DOHH2 (cell line): ENCODE data around the gene SAMHD1.

Source experiments
- H3F3A ChIP-seq: fragments of 200-600 bp; sonication (generic), shearing (Covaris generic); 2 replicates; pipeline ENCODE4 v1.6.0; 2016; ENCODE audit warnings: antibody characterized with exemption, mild to moderate bottlenecking; ENCODE audit not compliant: control insufficient read depth, insufficient read depth
- H3K27ac ChIP-seq: fragments of 200-600 bp; sonication (generic); 2 replicates; pipeline ENCODE4 v1.5.1; 2014; ENCODE audit warnings: low read depth, mild to moderate bottlenecking, low read length, moderate library complexity
- H3K27me3 ChIP-seq: fragments of 200-600 bp; sonication (generic); 2 replicates; pipeline ENCODE4 v1.6.1; 2014; ENCODE audit warnings: mild to moderate bottlenecking, low read length, mixed read lengths; ENCODE audit not compliant: control insufficient read depth
- H3K36me3 ChIP-seq: fragments of 200-600 bp; sonication (generic); 2 replicates; pipeline ENCODE4 v1.6.1; 2014; ENCODE audit warnings: mild to moderate bottlenecking, low read length, moderate library complexity, mixed read lengths; ENCODE audit not compliant: control insufficient read depth
- H3K4me1 ChIP-seq: fragments of 200-600 bp; sonication (generic); 2 replicates; pipeline ENCODE4 v1.6.1; 2014; ENCODE audit warnings: mild to moderate bottlenecking, low read length, mixed read lengths; ENCODE audit not compliant: control insufficient read depth
- H3K4me2 ChIP-seq: fragments of 200-600 bp; sonication (generic); 2 replicates; pipeline ENCODE4 v1.6.0; 2014; ENCODE audit warnings: mild to moderate bottlenecking, low read length, moderate library complexity
- H3K4me3 ChIP-seq: fragments of 200-600 bp; sonication (generic); 2 replicates; pipeline ENCODE4 v1.5.1; 2014; ENCODE audit warnings: mild to moderate bottlenecking, low read length, mixed read lengths
- H3K79me2 ChIP-seq: fragments of 200-600 bp; sonication (generic); 2 replicates; pipeline ENCODE4 v1.6.1; 2014; ENCODE audit warnings: mild to moderate bottlenecking, low read length, mixed read lengths; ENCODE audit not compliant: control insufficient read depth
- H3K9me2 ChIP-seq: fragments of 200-600 bp; sonication (generic); replicated peaks from 2 replicates; pipeline ENCODE4 v1.6.1; 2014; ENCODE audit warnings: mild to moderate bottlenecking, low read length, mixed read lengths; ENCODE audit not compliant: control insufficient read depth
- H3K9me3 ChIP-seq: fragments of 200-600 bp; sonication (generic); 2 replicates; pipeline ENCODE4 v1.6.1; 2014; ENCODE audit warnings: antibody characterized with exemption, low read length, mixed read lengths; ENCODE audit not compliant: control insufficient read depth, insufficient read depth
- H4K20me1 ChIP-seq: fragments of 200-600 bp; sonication (generic); 2 replicates; pipeline ENCODE4 v1.6.0; 2014; ENCODE audit warnings: low read depth, mild to moderate bottlenecking, antibody characterized with exemption, low read length, moderate library complexity; ENCODE audit not compliant: control insufficient read depth, insufficient read depth
- CTCF ChIP-seq: fragments of 200-600 bp; sonication (generic); IDR thresholded peaks from one replicate; pipeline ENCODE4 v1.5.1; 2014; ENCODE audit warnings: antibody characterized with exemption, mild to moderate bottlenecking, low read depth, low read length; ENCODE audit not compliant: poor library complexity, severe bottlenecking
- EZH2phosphoT487 ChIP-seq: fragments of 200-600 bp; sonication (generic); IDR thresholded peaks from 2 replicates; pipeline ENCODE4 v1.6.1; 2017; ENCODE audit warnings: borderline replicate concordance, mild to moderate bottlenecking, antibody characterized with exemption, low read length, moderate library complexity, mixed read lengths

Gene SAMHD1

GRCh38 chr20:36929691-36930090 lies 21.8 kb downstream of the SAMHD1 start:
- Histone ChIP-seq H3K4me2 (no peak overlapping the region), H3F3A (peaks cover 6% of the 10 kb centered on the region), H3K36me3 (peaks cover 63% of the 10 kb centered on the region), H3K27me3 (no peaks in the 10 kb centered on the region), H3K9me2 (no peaks in the 10 kb centered on the region), H3K4me3 (no peak overlapping the region), H3K27ac (no peak overlapping the region), H3K79me2 (no peaks in the 10 kb centered on the region), H4K20me1 (no peaks in the 10 kb centered on the region), H3K4me1 (peaks cover 21% of the 10 kb centered on the region), H3K9me3 (no peaks in the 10 kb centered on the region)
- TF ChIP-seq EZH2phosphoT487 (no peak), CTCF (no peak)

DNA sequence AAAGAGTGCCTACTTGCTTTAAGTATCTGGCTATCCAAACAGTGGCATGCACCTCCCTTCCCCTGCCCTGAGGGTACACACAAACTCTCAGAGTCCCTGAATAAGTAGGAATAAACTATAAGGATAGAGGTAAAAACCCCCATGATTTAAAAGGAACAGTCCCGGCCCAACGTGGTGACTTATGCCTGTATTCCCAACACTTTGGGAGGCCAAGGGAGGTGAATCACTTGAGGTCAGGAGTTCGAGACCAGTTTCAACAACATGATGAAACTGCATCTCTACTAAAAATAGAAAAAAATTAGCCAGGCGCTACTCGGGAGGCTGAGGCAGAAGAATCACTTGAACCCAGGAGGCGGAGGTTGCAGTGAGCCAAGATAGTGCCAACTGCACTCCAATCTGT lies 22.2 kb downstream of the SAMHD1 start:
- H3K9me2 ChIP-seq, result no peaks in the 10 kb centered on the region
- H3K27me3 ChIP-seq, result no peaks in the 10 kb centered on the region
- TF ChIP-seq CTCF, result no peak
- TF ChIP-seq EZH2phosphoT487, result no peak
- no peak overlapping the region for H3K4me2 ChIP-seq
- H4K20me1 ChIP-seq, result no peaks in the 10 kb centered on the region
- peaks cover 21% of the 10 kb centered on the region for H3K4me1 ChIP-seq
- H3K4me3 ChIP-seq, result no peak overlapping the region
- no peaks in the 10 kb centered on the region for H3K9me3 ChIP-seq
- peaks cover 61% of the 10 kb centered on the region for H3K36me3 ChIP-seq
- no peak overlapping the region for H3K27ac ChIP-seq
- peaks cover 6% of the 10 kb centered on the region for H3F3A ChIP-seq
- no peaks in the 10 kb centered on the region for H3K79me2 ChIP-seq

DNA sequence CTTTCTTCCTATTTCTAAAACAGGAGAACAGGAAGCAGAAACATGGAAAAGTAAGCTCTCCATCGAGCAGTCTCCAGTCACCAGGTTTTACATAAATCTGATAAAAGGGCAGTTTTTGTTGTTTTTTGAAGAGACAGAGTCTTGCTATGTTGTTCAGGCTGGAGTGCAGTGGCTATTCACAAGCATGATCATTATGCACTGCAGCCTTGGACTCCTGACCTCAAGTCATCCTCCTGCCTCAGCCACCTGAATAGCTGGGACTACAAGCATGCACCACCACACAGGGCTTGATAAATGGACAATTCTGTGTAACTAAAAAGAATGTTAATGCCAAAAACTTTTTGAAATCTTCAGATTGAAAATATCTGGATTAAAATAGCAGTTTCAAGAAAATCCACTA lies 23.8 kb downstream of the SAMHD1 start:
- no peak for TF ChIP-seq CTCF
- no peak for TF ChIP-seq EZH2phosphoT487
- H3K9me2 ChIP-seq, result no peaks in the 10 kb centered on the region
- H3F3A ChIP-seq, result peaks cover 9% of the 10 kb centered on the region
- H3K4me3 ChIP-seq, result no peak overlapping the region
- H3K4me1 ChIP-seq, result peaks cover 21% of the 10 kb centered on the region
- H3K27ac ChIP-seq, result no peak overlapping the region
- no peaks in the 10 kb centered on the region for H3K27me3 ChIP-seq
- H4K20me1 ChIP-seq, result no peaks in the 10 kb centered on the region
- peaks cover 56% of the 10 kb centered on the region for H3K36me3 ChIP-seq
- H3K9me3 ChIP-seq, result no peaks in the 10 kb centered on the region
- no peaks in the 10 kb centered on the region for H3K79me2 ChIP-seq
- H3K4me2 ChIP-seq, result no peak overlapping the region
